NCI-H1048 (cell line): Measurements from ENCODE around the gene MKNK2.

Experiments used
- DNase-seq: peaks from one replicate; lab custom pipeline; 2025; lab: John Stamatoyannopoulos, UW

Gene MKNK2

GRCh38 chr19:2027361-2027760, 23.7 kb downstream of the MKNK2 start:
- DNase-seq: no peak

GRCh38 chr19:2026770-2027169, 24.3 kb downstream of the MKNK2 start:
- no peak for DNase-seq

- no peak for DNase-seq
Measured at GRCh38 chr19:2022289-2022688, 28.8 kb downstream of the MKNK2 start.

GRCh38 chr19:2021453-2022140, 29.4 kb downstream of the MKNK2 start:
- DNase-seq: no peak

GRCh38 chr19:2018752-2019151, 32.3 kb downstream of the MKNK2 start:
- DNase-seq: no peak

DNA sequence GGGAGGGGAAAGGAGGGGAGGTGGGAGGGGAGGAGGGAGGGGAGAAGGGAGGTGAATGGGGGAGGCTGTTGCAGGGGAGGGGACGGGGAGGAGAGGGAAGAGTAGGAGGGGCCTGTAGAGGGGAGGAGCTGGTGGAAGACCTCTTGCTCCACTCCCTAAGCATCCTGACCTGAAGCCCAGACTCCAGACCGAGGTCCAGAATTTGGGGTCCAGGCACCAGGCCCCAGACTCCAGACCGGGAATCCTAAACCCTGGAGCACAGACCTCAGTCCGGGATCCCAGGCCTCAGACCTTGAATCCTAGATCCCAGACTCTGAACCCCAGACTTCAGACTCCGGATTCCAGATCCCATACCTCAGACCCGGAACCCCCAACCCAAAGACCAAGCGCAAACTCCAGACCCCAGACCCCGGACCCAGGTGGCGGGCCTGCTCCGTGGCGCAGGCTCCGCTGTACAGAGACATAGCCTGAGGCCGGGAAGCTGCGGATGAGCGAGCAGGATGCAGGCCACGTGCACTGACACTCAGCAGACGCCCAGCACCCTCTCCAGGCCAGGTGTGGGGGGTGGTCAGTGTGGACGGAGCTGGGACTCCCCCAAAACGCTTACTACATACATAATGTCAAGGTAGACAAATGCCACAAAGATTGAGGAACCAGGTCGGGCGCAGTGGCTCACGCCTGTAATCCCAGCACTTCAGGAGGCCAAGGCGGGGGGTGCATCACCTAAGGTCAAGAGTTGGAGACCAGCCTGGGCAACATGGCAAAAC, 34.8 kb downstream of the MKNK2 start:
- DNase-seq: no peak

DNA sequence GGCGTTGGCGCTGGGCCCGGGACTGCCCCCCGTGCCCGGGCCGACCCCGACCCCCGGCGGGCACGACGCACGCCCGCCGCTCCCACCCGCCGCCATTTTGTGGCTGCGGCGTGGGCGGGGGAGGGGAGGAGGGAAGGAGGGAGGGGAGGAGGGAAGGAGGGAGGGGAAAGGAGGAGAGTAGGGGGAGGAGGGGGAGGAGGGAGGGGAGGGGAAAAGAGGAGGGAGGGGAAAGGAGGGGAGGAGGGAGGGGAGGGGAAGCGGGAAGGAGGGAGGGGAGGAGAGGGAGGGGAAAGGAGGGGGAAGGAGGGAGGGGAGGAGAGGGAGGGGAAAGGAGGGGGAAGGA, 35.5 kb downstream of the MKNK2 start, which contains the start of gene BTBD2:
Gene BTBD2, minus strand, starts transcription at position 107 of the 343 bp plus-strand sequence. Its CDS starts 11 bp downstream, at position 96.
- DNase-seq: no peak

GRCh38 chr19:2014731-2015607, 36.1 kb downstream of the MKNK2 start:
- no peak for DNase-seq

GRCh38 chr19:2014131-2014571, 36.9 kb downstream of the MKNK2 start:
- DNase-seq: no peak

GRCh38 chr19:2013683-2013961, 37.4 kb downstream of the MKNK2 start:
- no peak for DNase-seq

GRCh38 chr19:2012941-2013682, 37.9 kb downstream of the MKNK2 start:
- DNase-seq: no peak

- no peak for DNase-seq
Measured at GRCh38 chr19:2011169-2011568, 39.9 kb downstream of the MKNK2 start.

GRCh38 chr19:2010135-2010668, 40.8 kb downstream of the MKNK2 start:
- DNase-seq: no peak

GRCh38 chr19:2003874-2004273, 47.2 kb downstream of the MKNK2 start:
- no peak for DNase-seq

GRCh38 chr19:1999856-2000515, 51.1 kb downstream of the MKNK2 start:
- no peak for DNase-seq

GRCh38 chr19:1998712-1999708, 52.0 kb downstream of the MKNK2 start:
- DNase-seq: no peak

DNA sequence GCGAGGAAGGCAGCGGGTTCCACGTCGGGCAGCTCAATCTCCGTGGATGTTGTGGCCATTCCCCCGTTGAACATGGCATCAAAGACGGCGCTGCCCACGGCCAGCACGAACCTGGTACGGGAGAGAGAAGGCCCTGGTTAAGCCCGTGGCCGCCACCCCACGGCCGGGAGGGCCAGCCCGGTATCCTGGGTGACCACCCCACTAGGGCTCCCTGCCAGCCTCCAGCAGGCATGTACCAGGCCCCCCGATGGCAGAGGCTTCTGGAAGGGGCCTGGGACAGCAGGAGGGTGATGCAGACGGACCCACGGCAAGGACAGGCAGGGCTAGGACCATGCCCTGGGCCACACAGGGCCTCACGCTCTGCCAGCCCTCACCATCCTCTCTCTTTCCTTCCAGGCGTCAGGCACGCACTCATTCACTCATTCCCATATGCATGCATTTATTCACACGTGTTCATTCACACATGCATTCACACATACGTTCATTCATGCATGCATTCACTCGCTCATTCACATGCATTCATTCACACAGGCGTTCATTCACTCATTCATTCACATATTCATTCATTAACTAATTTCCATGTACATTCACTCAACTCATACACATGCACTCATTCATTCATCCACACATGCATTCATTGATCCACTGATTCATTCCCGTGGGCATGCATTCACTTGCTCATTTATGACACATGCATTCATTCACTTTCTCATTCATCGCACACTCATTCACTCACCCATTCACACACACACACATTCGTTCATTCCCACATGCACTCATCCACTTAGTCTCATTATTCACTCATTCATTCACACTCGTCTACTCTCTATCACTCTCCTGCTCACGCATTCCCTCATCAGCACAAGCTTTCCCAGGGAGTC, 53.5 kb downstream of the MKNK2 start:
- DNase-seq: no peak

DNA sequence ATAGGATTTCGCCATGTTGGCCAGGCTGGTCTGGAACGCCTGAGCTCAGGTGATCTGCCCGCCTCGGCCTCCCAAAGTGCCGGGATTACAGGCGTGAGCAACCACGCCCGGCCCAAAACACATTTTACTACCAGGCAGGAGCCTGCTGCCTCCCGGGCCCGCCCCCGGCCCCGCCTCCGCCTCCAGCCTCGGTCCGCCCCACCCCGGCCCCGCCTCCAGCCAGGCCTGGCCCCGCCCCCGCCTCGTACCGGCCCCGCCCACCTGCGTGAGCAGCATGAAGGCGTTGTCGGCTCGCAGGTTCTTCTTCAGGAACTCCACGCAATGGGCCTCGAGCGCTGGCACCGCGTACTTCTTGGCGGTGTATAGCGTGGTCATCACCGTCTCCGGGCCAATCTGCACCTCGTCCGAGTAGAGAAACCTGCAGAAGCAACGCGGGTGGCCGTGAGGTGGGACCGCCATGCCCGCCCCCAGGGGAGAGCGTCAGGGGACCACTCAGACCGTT, 58.2 kb downstream of the MKNK2 start:
- no peak for DNase-seq
